Measurements from ENCODE around the gene ZNF8. TPM values are rescaled to one million over a fixed set of nuclear protein-coding genes. Genes with fewer than 3 reads are reported as not detected.

The ZNF8 gene
- total RNA-seq, 1 donor from 2014 or later = 2.4 TPM

DNA sequence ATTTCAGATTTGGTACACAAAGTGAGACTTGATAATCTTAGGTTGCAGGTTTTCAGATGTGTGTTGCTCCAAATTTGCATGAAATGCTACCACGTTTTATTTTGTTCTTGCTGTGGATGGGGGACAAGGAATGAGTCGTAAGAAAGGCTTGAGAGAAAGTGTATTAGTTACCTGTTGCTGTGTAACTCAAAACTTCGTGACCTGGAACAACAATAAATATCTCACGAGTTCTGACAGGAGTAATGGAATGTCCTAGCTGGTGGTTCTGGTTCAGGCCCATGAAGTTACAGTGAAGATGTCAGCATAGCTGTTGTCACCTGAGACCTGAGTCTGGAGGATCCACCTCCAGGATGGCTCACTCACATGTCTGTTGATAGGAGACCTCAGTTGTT lies 1.2 kb downstream of the ZNF8 start:
- peak; percentile 19 for DNase-seq (ENCODE audit: low read depth)
- Histone ChIP-seq H3K36me3 (ENCODE audit: control insufficient read depth, insufficient read depth, low read length) (peaks cover 1% of the 10 kb centered on the region), H3K4me3 (ENCODE audit: low read depth, low read length) (no peak overlapping the region), H3K27me3 (ENCODE audit: control insufficient read depth, insufficient read depth, low read length) (no peaks in the 10 kb centered on the region)
- no peak for FAIRE-seq
- TF ChIP-seq CTCF (IDR thresholded peaks at IDR 0.05; ENCODE audit: insufficient read depth, low read length, severe bottlenecking) = no peak

GRCh38 chr19:58284199-58284598 lies 5.4 kb downstream of the ZNF8 start:
- TF ChIP-seq CTCF (IDR thresholded peaks at IDR 0.05; ENCODE audit: insufficient read depth, low read length, severe bottlenecking) = no peak
- Histone ChIP-seq H3K4me3 (ENCODE audit: low read depth, low read length) (no peak overlapping the region), H3K36me3 (ENCODE audit: control insufficient read depth, insufficient read depth, low read length) (peaks cover 19% of the 10 kb centered on the region)

DNA sequence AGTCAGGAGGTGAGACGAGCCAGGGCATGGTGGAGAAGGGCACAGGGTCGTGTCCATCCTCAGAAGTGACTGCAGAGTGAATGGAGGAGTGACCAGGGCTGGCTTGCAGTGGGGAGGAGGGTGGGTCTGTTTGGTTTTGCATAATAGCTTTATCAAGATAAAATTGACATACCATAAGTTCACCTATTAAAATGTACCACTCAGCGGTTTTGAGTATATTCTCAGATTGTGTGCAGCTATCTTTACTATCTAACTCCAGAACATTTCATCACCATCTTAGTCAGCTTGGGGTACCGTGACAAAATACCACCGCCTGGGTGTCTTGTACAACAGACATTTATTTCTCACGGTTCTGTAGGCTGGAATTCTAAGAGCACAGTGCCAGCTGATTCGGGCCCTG lies 13.2 kb downstream of the ZNF8 start:
- FAIRE-seq (no peak), DNase-seq (ENCODE audit: low read depth) (no peak)
- H3K27me3 ChIP-seq (ENCODE audit: control insufficient read depth, insufficient read depth, low read length) = no peaks in the 10 kb centered on the region
- H3K36me3 ChIP-seq (ENCODE audit: control insufficient read depth, insufficient read depth, low read length) = peaks cover 33% of the 10 kb centered on the region
- no peak for TF ChIP-seq CTCF (IDR thresholded peaks at IDR 0.05; ENCODE audit: insufficient read depth, low read length, severe bottlenecking)
- H3K4me3 ChIP-seq (ENCODE audit: low read depth, low read length) = no peak overlapping the region

More at GRCh38 chr19:58284199-58284598, 5.4 kb downstream of the ZNF8 start:
- FAIRE-seq = no peak
- H3K27me3 ChIP-seq (ENCODE audit: control insufficient read depth, insufficient read depth, low read length) = no peaks in the 10 kb centered on the region
- no peak for DNase-seq (ENCODE audit: low read depth)

- no peak for TF ChIP-seq CTCF (IDR thresholded peaks at IDR 0.05; ENCODE audit: insufficient read depth, low read length, severe bottlenecking)
- Histone ChIP-seq H3K36me3 (ENCODE audit: control insufficient read depth, insufficient read depth, low read length) (peaks cover 25% of the 10 kb centered on the region), H3K27me3 (ENCODE audit: control insufficient read depth, insufficient read depth, low read length) (no peaks in the 10 kb centered on the region), H3K4me3 (ENCODE audit: low read depth, low read length) (no peak overlapping the region)
- FAIRE-seq (no peak), DNase-seq (ENCODE audit: low read depth) (no peak)
These were observed 16.1 kb downstream of the ZNF8 start for GRCh38 chr19:58294743-58295374.

DNA sequence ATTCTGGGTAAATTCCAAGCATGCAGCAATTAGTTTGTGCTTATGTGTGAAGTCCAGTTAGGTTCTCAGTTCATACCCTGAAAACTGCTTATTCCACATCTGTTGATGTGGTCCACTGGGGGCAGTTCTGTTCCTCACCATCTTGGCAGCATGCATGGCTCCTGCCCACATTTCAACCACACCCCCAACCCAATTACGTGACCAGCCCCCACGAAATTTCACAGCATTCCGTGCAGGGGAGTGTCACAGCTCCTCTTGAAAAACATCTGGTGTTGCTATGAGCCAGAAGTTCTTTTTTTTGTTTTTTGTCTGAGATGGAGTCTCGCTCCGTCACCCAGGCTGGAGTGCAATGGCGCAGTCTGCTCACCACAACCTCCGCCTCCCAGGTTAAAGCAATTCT lies 17.3 kb downstream of the ZNF8 start:
- Histone ChIP-seq H3K4me3 (ENCODE audit: low read depth, low read length) (no peak overlapping the region), H3K36me3 (ENCODE audit: control insufficient read depth, insufficient read depth, low read length) (peaks cover 26% of the 10 kb centered on the region), H3K27me3 (ENCODE audit: control insufficient read depth, insufficient read depth, low read length) (no peaks in the 10 kb centered on the region)
- no peak for FAIRE-seq
- no peak for TF ChIP-seq CTCF (IDR thresholded peaks at IDR 0.05; ENCODE audit: insufficient read depth, low read length, severe bottlenecking)
- DNase-seq (ENCODE audit: low read depth) = no peak

- FAIRE-seq (no peak), DNase-seq (ENCODE audit: low read depth) (no peak)
- Histone ChIP-seq H3K36me3 (ENCODE audit: control insufficient read depth, insufficient read depth, low read length) (peaks cover 4% of the 10 kb centered on the region), H3K27me3 (ENCODE audit: control insufficient read depth, insufficient read depth, low read length) (no peaks in the 10 kb centered on the region), H3K4me3 (ENCODE audit: low read depth, low read length) (no peak overlapping the region)
- no peak for TF ChIP-seq CTCF (IDR thresholded peaks at IDR 0.05; ENCODE audit: insufficient read depth, low read length, severe bottlenecking)
These were observed 21.9 kb downstream of the ZNF8 start for GRCh38 chr19:58300620-58301019.

Measured in bronchial epithelial cell (primary cell).